Measurements from ENCODE around the gene PRR5. TPM values are rescaled to one million over a fixed set of nuclear protein-coding genes. Genes with fewer than 3 reads are reported as not detected.

Gene PRR5
- total RNA-seq, 1 donor from 2014 or later, result 9.6 TPM

DNA sequence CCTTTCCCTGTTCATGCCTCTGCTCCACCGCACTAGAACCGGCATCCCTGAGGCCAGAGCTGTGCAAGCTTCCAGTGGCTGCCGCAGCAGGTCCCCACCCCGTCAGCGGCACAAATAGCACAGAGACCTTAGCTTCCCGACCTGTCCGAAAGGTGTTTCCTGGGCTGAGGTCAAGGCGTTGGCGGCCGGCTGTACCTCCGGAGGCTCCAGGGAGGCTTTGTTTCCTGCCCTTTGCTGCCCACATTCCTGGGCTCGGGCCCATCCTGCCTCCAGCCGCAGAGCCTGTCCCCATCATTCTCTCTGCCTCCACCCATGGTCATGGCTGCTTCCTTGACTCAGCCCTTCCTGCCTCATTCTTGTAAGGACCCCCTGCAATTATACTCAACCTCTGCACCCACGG, 81.6 kb downstream of the PRR5 start:
- H3K27ac ChIP-seq, result no peak overlapping the region
- DNase-seq, result no peak
- no peak overlapping the region for H3K4me3 ChIP-seq
- H3K9me3 ChIP-seq, result no peaks in the 10 kb centered on the region
- intact Hi-C loops (cut with DNase I), result no loop called here
- no peak for ATAC-seq
- no peaks in the 10 kb centered on the region for H3K4me1 ChIP-seq
- TF ChIP-seq, protein P1, sequence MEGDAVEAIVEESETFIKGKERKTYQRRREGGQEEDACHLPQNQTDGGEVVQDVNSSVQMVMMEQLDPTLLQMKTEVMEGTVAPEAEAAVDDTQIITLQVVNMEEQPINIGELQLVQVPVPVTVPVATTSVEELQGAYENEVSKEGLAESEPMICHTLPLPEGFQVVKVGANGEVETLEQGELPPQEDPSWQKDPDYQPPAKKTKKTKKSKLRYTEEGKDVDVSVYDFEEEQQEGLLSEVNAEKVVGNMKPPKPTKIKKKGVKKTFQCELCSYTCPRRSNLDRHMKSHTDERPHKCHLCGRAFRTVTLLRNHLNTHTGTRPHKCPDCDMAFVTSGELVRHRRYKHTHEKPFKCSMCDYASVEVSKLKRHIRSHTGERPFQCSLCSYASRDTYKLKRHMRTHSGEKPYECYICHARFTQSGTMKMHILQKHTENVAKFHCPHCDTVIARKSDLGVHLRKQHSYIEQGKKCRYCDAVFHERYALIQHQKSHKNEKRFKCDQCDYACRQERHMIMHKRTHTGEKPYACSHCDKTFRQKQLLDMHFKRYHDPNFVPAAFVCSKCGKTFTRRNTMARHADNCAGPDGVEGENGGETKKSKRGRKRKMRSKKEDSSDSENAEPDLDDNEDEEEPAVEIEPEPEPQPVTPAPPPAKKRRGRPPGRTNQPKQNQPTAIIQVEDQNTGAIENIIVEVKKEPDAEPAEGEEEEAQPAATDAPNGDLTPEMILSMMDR (IDR thresholded peaks at IDR 0.05), result no peak
- H3K27me3 ChIP-seq (ENCODE audit: low read depth), result no peaks in the 10 kb centered on the region
- H3K36me3 ChIP-seq, result no peaks in the 10 kb centered on the region

DNA sequence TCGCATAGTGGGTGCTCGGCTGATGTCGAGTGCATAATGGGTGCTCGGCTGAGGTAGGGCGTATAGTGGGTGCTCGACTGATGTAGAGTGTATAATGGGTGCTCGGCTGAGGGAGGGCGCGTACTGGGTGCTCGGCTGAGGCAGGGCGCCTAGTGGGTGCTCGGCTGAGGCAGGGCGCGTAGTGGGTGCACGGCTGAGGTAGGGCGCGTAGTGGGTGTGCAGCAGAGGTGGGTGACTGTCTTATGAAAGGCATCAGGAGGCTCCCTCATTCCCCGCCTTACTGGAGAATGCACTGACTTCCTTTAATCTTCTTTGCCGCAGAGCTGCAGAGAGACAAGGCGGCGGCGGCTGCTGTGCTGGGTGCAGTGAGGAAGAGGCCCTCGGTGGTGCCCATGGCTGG, 84.1 kb downstream of the PRR5 start:
- no peaks in the 10 kb centered on the region for H3K27me3 ChIP-seq (ENCODE audit: low read depth)
- no peak overlapping the region for H3K4me3 ChIP-seq
- no peak overlapping the region for H3K27ac ChIP-seq
- H3K36me3 ChIP-seq, result no peaks in the 10 kb centered on the region
- H3K9me3 ChIP-seq, result no peaks in the 10 kb centered on the region
- TF ChIP-seq, protein P1 (IDR thresholded peaks at IDR 0.05), result no peak
- ATAC-seq (no peak), DNase-seq (no peak)
- H3K4me1 ChIP-seq, result no peaks in the 10 kb centered on the region
- intact Hi-C loops (cut with DNase I), result no loop called here

DNA sequence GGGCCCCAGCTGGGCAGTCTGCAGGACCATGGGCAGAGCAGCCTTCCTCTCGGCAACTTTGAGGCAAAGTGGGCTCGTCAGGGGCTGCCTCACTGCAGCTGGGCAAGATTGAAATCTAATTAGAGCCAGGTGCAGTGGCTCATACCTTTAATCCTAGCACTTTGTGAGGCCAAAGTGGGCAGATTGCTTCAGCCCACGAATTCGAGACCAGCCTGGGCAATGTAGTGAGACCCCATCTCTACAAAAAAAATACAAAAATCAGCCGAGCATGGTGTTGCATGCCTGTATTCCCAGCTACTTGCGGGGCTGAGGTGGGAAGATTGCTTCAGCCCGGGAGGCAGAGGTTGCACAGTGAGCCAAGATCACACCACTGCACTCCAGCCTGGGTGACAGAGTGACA, 84.6 kb downstream of the PRR5 start:
- Histone ChIP-seq H3K27me3 (ENCODE audit: low read depth) (no peaks in the 10 kb centered on the region), H3K27ac (no peak overlapping the region), H3K4me3 (no peak overlapping the region), H3K9me3 (no peaks in the 10 kb centered on the region), H3K36me3 (no peaks in the 10 kb centered on the region), H3K4me1 (no peaks in the 10 kb centered on the region)
- DNase-seq (no peak), ATAC-seq (no peak)
- TF ChIP-seq, protein P1 (IDR thresholded peaks at IDR 0.05), result no peak
- intact Hi-C loops (cut with DNase I), result no loop called here

Other genes with a start within 250 kb of the PRR5 start
- gene RTL6, start 204.0 kb upstream of the PRR5 start, total RNA-seq, result 15.4 TPM
- 18.2 TPM for gene ARHGAP8, start 50.4 kb downstream of the PRR5 start, total RNA-seq

Measured in lower lobe of right lung (tissue), 2 donors.